GM23338 (cell line): ENCODE data around the gene HRH2. TPM values are rescaled to one million over a fixed set of nuclear protein-coding genes. Genes with fewer than 3 reads are reported as not detected.

ENCODE experiments used
- ATAC-seq: fragments of 200-7000 bp; cut with Tn5 transposase; 3 replicates; pipeline ENCODE4 v1.9.1; 2020
- DNase-seq: peaks from one replicate; pipeline ENCODE4 v3.0.0-alpha.2; 2015; ENCODE audit warnings: low spot score
- H2AFZ ChIP-seq: fragments of 200-600 bp; sonication (generic); 2 replicates; pipeline ENCODE4 v1.8.0; 2016; ENCODE audit warnings: antibody characterized with exemption, mild to moderate bottlenecking, moderate library complexity
- H3F3A ChIP-seq: fragments of 200-600 bp; sonication (generic); replicated peaks from 2 replicates; pipeline ENCODE4 v1.8.0; 2017; ENCODE audit warnings: antibody characterized with exemption, mixed run types, low read depth
- H3K27ac ChIP-seq: fragments of 200-600 bp; sonication (generic); 2 replicates; pipeline ENCODE4 v1.6.1; 2016; ENCODE audit warnings: low read depth
- H3K27me3 ChIP-seq: fragments of 200-600 bp; sonication (generic); 2 replicates; pipeline ENCODE4 v1.8.0; 2016; ENCODE audit warnings: mild to moderate bottlenecking, mixed run types, moderate library complexity; ENCODE audit not compliant: insufficient read depth
- H3K36me3 ChIP-seq: fragments of 200-600 bp; sonication (generic); 2 replicates; pipeline ENCODE4 v1.8.0; 2016; ENCODE audit warnings: mild to moderate bottlenecking; ENCODE audit not compliant: insufficient read depth
- H3K4me1 ChIP-seq: fragments of 200-600 bp; sonication (generic); 2 replicates; pipeline ENCODE4 v1.8.0; 2016; ENCODE audit warnings: mild to moderate bottlenecking, moderate library complexity; ENCODE audit not compliant: insufficient read depth
- H3K4me2 ChIP-seq: fragments of 200-600 bp; sonication (generic); 2 replicates; pipeline ENCODE4 v1.7.1; 2017; ENCODE audit warnings: mixed run types
- H3K4me3 ChIP-seq: fragments of 200-600 bp; sonication (generic); 2 replicates; pipeline ENCODE4 v1.6.1; 2016; ENCODE audit warnings: mixed run types
- H3K79me2 ChIP-seq: fragments of 200-600 bp; sonication (generic); replicated peaks from 2 replicates; pipeline ENCODE4 v1.8.0; 2017; ENCODE audit warnings: mild to moderate bottlenecking; ENCODE audit not compliant: insufficient read depth
- H3K9me2 ChIP-seq: fragments of 200-600 bp; sonication (generic); 2 replicates; pipeline ENCODE4 v1.8.0; 2017; ENCODE audit not compliant: insufficient read depth
- H4K20me1 ChIP-seq: fragments of 200-600 bp; sonication (generic); replicated peaks from 2 replicates; pipeline ENCODE4 v1.8.0; 2017; ENCODE audit warnings: mild to moderate bottlenecking; ENCODE audit not compliant: insufficient read depth
- H3K27ac Mint-ChIP-seq: 2 replicates; pipeline ENCODE4 v1.8.0; 2020; ENCODE audit warnings: inconsistent platforms, mild to moderate bottlenecking, moderate library complexity, mixed read lengths
- H3K27me3 Mint-ChIP-seq: 3 replicates; pipeline ENCODE4 v1.8.0; 2022; ENCODE audit warnings: low read depth, mild to moderate bottlenecking, moderate library complexity, mixed read lengths, inconsistent platforms; ENCODE audit not compliant: insufficient read depth, poor library complexity
- H3K36me3 Mint-ChIP-seq: 3 replicates; pipeline ENCODE4 v1.8.0; 2021; ENCODE audit warnings: low read depth, mild to moderate bottlenecking, inconsistent platforms, moderate library complexity, mixed read lengths
- H3K4me1 Mint-ChIP-seq: 3 replicates; pipeline ENCODE4 v1.8.0; 2020; ENCODE audit warnings: mild to moderate bottlenecking, inconsistent platforms, mixed read lengths
- H3K4me3 Mint-ChIP-seq: 3 replicates; pipeline ENCODE4 v1.8.0; 2021; ENCODE audit warnings: moderate library complexity, mild to moderate bottlenecking, inconsistent platforms, mixed read lengths
- H3K9me3 Mint-ChIP-seq: 3 replicates; pipeline ENCODE4 v1.8.0; 2020; ENCODE audit warnings: moderate library complexity, mild to moderate bottlenecking, inconsistent platforms, mixed read lengths
- EZH2phosphoT487 ChIP-seq: fragments of 200-600 bp; sonication (generic); IDR thresholded peaks from one replicate; pipeline ENCODE4 v1.8.1; 2018; ENCODE audit warnings: antibody characterized with exemption; ENCODE audit not compliant: unreplicated experiment
- STAT1 ChIP-seq: IDR thresholded peaks from one replicate; pipeline ENCODE4 v1.6.1; 2016; ENCODE audit warnings: antibody characterized with exemption; ENCODE audit not compliant: unreplicated experiment
- ZNF331 ChIP-seq: fragments of 250-450 bp; sonication (Bioruptor Pico); IDR thresholded peaks from 2 replicates; pipeline ENCODE4 v1.5.0; 2020; ENCODE audit warnings: low read depth, mild to moderate bottlenecking, moderate library complexity
- polyA plus RNA-seq: library from polyadenylated mRNA; unstranded; fragments of >200 nt; fragmentation: Nextera tagmentation; extraction: Ambion mirVana; gene quantifications from 2 replicates; pipeline ENCODE4 v1.2.1, GENCODE V29; 2016
- total RNA-seq: library from RNA; depleted of rRNA; stranded (reverse); fragments of >200 nt; shearing (Covaris generic); gene quantifications from 2 replicates; pipeline ENCODE4 v1.2.3, GENCODE V29; 2014
- TF ChIP-seq, protein P1 (sequence below): IDR thresholded peaks from one replicate; pipeline ENCODE4 v1.6.1; 2018; ENCODE audit warnings: antibody characterized with exemption; ENCODE audit not compliant: unreplicated experiment
- TF ChIP-seq, protein P2 (sequence below): fragments of 250-450 bp; sonication (Bioruptor Pico); IDR thresholded peaks from 2 replicates; pipeline ENCODE4 v1.5.0; 2020; ENCODE audit warnings: mild to moderate bottlenecking, moderate library complexity

Gene HRH2
- total and polyA plus RNA-seq, 2 experiments from 2014 or later: 6.8 to 7.0 TPM

DNA sequence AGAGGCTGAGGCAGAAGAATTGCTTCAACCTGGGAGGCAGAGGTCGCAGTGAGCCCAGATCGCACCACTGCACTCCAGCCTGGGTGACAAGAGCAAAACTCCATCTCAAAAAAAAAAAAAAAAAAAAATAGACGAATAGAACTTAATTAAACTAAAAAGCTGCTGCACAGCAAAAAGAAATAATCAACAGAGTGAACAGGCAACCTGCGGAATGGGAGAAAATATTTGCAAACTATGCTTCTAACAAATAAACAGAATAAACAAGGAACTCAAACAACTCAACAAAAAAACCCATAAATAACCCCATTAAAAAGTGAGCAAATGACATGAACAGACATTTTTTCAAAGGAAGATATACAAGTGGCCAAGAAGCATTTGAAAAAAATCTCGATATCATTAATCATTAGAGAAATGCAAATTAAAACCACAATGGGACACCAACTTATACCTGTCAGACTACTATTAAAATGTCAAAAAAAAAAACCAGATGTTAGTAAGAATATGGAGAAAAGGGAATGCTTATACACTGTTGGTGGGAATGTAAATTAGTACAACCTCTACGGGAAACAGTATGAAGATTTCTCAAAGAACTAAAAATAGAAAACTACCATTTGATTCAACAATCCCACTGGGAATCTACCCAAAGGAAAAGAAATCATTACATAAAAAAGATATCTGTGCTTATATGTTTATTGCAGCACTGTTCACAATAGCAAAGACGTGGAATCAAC lies 21.9 kb upstream of the HRH2 start:
- no peak overlapping the region for H3K4me3 Mint-ChIP-seq
- no peak overlapping the region for H3K27ac ChIP-seq
- H2AFZ ChIP-seq: no peak overlapping the region
- H3K36me3 ChIP-seq: no peaks in the 10 kb centered on the region
- H3K27me3 ChIP-seq: no peaks in the 10 kb centered on the region
- H4K20me1 ChIP-seq: no peaks in the 10 kb centered on the region
- H3K9me2 ChIP-seq: 0 out of 2 replicates have a peak, but pooled peaks cover 7% of the 10 kb centered on the region
- TF ChIP-seq ZNF331 (CRISPR knock-in tag) (no peak), EZH2phosphoT487 (no peak), STAT1 (no peak)
- TF ChIP-seq, protein P1, sequence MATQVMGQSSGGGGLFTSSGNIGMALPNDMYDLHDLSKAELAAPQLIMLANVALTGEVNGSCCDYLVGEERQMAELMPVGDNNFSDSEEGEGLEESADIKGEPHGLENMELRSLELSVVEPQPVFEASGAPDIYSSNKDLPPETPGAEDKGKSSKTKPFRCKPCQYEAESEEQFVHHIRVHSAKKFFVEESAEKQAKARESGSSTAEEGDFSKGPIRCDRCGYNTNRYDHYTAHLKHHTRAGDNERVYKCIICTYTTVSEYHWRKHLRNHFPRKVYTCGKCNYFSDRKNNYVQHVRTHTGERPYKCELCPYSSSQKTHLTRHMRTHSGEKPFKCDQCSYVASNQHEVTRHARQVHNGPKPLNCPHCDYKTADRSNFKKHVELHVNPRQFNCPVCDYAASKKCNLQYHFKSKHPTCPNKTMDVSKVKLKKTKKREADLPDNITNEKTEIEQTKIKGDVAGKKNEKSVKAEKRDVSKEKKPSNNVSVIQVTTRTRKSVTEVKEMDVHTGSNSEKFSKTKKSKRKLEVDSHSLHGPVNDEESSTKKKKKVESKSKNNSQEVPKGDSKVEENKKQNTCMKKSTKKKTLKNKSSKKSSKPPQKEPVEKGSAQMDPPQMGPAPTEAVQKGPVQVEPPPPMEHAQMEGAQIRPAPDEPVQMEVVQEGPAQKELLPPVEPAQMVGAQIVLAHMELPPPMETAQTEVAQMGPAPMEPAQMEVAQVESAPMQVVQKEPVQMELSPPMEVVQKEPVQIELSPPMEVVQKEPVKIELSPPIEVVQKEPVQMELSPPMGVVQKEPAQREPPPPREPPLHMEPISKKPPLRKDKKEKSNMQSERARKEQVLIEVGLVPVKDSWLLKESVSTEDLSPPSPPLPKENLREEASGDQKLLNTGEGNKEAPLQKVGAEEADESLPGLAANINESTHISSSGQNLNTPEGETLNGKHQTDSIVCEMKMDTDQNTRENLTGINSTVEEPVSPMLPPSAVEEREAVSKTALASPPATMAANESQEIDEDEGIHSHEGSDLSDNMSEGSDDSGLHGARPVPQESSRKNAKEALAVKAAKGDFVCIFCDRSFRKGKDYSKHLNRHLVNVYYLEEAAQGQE: no peak
- TF ChIP-seq, protein P2, sequence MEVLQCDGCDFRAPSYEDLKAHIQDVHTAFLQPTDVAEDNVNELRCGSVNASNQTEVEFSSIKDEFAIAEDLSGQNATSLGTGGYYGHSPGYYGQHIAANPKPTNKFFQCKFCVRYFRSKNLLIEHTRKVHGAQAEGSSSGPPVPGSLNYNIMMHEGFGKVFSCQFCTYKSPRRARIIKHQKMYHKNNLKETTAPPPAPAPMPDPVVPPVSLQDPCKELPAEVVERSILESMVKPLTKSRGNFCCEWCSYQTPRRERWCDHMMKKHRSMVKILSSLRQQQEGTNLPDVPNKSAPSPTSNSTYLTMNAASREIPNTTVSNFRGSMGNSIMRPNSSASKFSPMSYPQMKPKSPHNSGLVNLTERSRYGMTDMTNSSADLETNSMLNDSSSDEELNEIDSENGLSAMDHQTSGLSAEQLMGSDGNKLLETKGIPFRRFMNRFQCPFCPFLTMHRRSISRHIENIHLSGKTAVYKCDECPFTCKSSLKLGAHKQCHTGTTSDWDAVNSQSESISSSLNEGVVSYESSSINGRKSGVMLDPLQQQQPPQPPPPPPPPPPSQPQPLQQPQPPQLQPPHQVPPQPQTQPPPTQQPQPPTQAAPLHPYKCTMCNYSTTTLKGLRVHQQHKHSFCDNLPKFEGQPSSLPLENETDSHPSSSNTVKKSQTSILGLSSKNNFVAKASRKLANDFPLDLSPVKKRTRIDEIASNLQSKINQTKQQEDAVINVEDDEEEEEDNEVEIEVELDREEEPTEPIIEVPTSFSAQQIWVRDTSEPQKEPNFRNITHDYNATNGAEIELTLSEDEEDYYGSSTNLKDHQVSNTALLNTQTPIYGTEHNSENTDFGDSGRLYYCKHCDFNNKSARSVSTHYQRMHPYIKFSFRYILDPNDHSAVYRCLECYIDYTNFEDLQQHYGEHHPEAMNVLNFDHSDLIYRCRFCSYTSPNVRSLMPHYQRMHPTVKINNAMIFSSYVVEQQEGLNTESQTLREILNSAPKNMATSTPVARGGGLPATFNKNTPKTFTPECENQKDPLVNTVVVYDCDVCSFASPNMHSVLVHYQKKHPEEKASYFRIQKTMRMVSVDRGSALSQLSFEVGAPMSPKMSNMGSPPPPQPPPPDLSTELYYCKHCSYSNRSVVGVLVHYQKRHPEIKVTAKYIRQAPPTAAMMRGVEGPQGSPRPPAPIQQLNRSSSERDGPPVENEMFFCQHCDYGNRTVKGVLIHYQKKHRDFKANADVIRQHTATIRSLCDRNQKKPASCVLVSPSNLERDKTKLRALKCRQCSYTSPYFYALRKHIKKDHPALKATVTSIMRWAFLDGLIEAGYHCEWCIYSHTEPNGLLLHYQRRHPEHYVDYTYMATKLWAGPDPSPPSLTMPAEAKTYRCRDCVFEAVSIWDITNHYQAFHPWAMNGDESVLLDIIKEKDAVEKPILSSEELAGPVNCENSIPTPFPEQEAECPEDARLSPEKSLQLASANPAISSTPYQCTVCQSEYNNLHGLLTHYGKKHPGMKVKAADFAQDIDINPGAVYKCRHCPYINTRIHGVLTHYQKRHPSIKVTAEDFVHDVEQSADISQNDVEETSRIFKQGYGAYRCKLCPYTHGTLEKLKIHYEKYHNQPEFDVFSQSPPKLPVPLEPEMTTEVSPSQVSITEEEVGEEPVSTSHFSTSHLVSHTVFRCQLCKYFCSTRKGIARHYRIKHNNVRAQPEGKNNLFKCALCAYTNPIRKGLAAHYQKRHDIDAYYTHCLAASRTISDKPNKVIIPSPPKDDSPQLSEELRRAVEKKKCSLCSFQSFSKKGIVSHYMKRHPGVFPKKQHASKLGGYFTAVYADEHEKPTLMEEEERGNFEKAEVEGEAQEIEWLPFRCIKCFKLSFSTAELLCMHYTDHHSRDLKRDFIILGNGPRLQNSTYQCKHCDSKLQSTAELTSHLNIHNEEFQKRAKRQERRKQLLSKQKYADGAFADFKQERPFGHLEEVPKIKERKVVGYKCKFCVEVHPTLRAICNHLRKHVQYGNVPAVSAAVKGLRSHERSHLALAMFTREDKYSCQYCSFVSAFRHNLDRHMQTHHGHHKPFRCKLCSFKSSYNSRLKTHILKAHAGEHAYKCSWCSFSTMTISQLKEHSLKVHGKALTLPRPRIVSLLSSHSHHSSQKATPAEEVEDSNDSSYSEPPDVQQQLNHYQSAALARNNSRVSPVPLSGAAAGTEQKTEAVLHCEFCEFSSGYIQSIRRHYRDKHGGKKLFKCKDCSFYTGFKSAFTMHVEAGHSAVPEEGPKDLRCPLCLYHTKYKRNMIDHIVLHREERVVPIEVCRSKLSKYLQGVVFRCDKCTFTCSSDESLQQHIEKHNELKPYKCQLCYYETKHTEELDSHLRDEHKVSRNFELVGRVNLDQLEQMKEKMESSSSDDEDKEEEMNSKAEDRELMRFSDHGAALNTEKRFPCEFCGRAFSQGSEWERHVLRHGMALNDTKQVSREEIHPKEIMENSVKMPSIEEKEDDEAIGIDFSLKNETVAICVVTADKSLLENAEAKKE: no peak
- no peak overlapping the region for H3K4me3 ChIP-seq
- DNase-seq: no peak
- no peak for ATAC-seq
- no peaks in the 10 kb centered on the region for H3F3A ChIP-seq
- H3K4me2 ChIP-seq: no peak overlapping the region
- peaks cover 4% of the 10 kb centered on the region; the same call in 2 of the 3 replicates for H3K9me3 Mint-ChIP-seq
- peaks cover 5% of the 10 kb centered on the region for H3K27me3 Mint-ChIP-seq
- no peaks in the 10 kb centered on the region for H3K79me2 ChIP-seq
- H3K36me3 Mint-ChIP-seq: peaks cover 3% of the 10 kb centered on the region; the same call in 2 of the 3 replicates
- H3K27ac Mint-ChIP-seq: no peak overlapping the region
- peaks cover 42% of the 10 kb centered on the region for H3K4me1 Mint-ChIP-seq
- H3K4me1 ChIP-seq: peaks cover 45% of the 10 kb centered on the region
